Cerebellar cortex (tissue), 1 donor: ENCODE measurements around the gene RNU6-1.

ENCODE experiments used
- DNase-seq: peaks from one replicate; pipeline ENCODE4 v3.0.0-alpha.2; 2015; ENCODE audit warnings: low spot score

Gene RNU6-1

GRCh38 chr15:67801142-67801541 lies 38.7 kb downstream of the RNU6-1 start:
- DNase-seq = no peak

GRCh38 chr15:67799801-67800205 lies 40.0 kb downstream of the RNU6-1 start:
- no peak for DNase-seq

- no peak for DNase-seq
Measured at GRCh38 chr15:67796196-67797127, 43.4 kb downstream of the RNU6-1 start.

GRCh38 chr15:67794832-67795574 lies 44.8 kb downstream of the RNU6-1 start:
- DNase-seq = no peak

GRCh38 chr15:67792250-67792942 lies 47.4 kb downstream of the RNU6-1 start:
- peak; percentile 7 for DNase-seq

GRCh38 chr15:67790610-67791319 lies 49.1 kb downstream of the RNU6-1 start:
- DNase-seq = no peak
